ENCODE data around the gene ACAD10.
"Not testable (repeated sequence)": the region's sequence is repeated elsewhere in the genome, so short reads cannot be mapped to it uniquely, and the experiment has no call there.

The ACAD10 gene

DNA sequence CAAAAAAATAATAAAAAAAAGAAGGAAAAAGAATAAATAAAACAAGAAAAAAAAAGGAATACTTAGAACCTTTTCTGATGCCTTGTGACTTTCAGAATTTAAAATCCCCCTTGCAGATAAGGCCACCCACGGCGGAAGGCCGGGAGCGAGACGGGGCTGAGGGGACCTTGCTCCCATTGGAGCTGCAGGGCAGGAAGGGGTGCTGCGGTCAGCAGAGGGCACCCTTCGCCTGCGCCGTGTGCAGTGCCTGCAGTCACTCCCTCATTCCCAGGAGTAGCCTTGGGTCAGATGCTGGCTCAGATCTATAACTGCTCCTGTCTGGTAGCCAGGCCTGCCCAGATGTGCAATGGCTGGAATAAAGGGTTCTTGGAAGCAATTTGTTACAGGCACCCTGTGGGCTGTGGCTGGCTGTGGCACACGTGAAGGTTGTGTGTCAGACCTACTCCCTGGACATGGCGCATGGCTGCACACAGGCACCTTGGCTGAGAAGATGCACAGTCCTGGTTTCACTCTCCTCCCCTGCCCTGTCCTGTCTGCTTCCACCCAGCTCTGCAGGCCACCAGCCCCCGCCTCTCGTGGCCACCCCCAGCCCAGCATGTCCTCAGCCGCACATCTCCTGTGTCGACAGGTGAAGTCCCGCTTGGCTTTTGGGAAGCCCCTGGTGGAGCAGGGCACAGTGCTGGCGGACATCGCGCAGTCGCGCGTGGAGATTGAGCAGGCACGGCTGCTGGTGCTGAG lies 67.5 kb downstream of the ACAD10 start:
- DNase-seq (ENCODE audit: low read depth): no peak

DNA sequence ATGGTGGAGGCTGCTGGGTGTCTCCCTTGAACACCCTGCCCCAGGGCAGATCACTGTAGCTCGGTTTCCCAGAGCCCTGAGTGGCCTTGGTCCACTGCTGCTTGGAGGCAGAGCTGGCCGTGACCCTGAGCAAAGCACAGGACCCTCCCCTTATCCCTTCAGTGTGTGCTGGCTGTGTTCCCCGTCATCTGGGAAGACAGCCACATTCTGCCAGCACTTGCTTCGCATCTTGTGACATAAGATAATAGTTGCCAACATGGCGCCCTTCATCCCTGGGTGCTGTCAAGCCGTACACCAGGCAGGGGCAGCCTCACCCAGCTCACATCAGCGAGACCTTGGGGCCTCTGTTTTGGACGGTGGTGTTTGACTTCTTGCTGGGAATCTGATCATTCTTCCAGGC lies 68.8 kb downstream of the ACAD10 start:
- DNase-seq (ENCODE audit: low read depth): no peak

DNA sequence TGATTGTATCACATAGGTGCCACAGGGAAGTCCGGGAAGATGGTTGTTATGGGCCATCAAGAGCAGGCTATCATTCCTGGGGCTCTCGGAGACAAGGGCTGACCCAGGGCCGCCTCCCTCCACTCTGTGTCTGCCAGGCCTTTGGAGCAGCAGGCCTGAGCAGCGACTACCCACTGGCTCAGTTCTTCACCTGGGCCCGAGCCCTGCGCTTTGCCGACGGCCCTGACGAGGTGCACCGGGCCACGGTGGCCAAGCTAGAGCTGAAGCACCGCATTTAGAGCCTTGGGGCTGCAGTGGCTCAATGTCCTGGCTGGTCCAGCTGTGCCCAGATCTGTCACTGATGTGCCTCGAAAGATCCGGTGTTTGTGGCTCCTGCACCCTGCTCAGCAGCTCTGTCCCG lies 70.3 kb downstream of the ACAD10 start:
- no peak for DNase-seq (ENCODE audit: low read depth)

DNA sequence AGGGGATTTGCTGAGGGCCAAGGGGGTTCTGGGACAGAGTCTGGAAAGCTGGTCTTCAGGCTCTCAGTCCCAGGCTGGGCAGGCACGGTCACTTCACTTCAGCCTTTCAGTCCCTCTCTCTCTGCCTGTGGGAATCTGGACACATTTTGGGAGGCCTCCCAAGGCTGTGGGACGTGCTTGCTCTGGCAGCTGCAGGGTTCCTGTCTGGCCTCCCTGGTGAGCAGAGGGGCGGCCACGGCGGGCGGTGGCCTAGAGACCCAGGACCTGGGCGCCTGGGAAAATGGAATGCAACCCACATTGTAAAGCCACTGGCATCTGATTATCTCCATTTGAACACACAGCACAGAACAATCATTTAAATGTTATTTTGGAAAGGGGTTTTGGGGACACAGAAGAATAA lies 70.8 kb downstream of the ACAD10 start:
- DNase-seq (ENCODE audit: low read depth): no peak

DNA sequence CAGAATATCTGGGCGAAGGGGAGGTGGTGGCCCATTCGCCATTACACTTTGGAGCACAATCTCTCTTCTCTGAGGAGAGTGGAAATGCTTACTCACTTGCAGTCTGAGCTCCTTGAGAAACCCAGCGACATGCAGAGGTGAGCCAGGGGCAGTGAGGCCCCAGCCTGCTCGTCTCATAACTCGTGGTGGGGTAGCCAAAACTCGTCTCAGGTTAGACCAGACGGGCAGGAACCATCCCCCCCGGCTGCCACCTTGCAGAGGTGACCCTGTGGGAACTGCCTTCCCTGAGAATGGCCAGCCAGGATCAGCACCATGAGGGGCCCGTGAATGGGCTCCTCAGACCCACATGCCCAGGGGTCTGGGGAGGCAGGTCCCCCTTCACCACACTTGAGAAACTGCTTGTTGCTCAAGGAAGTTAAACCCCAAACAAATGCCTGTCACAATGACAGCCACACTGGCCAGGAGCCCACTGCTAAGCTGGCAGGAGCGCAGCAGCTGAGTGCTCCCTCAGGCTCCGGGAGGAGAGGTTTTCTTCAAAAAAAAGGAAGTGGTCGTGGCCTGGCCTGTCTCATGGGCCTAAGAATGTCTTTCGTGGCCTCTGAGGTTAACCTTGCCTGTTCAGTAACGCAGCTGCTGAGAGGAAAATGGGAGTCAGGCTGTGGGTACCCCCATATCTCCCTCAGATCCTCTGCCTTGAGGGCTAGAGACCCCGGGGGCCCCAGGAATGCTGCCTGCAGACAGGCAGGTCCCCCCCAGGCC lies 71.7 kb downstream of the ACAD10 start:
- DNase-seq (ENCODE audit: low read depth): no peak

DNA sequence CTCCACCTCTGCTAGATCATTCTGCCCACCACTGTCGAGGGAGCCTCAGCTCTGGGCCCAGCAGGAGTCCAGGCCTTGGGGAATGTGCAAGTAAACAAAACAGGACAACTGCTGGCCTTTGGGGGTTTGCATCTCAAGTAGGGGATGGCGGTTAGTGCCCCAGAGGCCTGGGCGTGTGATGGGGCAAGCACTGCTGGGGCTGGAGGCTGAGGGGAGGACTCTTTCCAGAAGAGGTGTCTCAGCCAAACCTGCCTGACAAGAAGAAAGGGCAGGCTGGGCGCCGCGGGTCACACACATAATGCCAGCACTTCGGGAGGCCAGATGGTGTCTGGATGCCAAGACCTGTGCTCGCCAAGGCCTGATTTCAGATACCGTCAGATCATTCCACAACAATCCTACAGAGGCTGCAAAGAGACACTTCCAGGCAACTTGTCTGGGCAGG lies 72.3 kb downstream of the ACAD10 start:
- DNase-seq (ENCODE audit: low read depth): no peak

DNA sequence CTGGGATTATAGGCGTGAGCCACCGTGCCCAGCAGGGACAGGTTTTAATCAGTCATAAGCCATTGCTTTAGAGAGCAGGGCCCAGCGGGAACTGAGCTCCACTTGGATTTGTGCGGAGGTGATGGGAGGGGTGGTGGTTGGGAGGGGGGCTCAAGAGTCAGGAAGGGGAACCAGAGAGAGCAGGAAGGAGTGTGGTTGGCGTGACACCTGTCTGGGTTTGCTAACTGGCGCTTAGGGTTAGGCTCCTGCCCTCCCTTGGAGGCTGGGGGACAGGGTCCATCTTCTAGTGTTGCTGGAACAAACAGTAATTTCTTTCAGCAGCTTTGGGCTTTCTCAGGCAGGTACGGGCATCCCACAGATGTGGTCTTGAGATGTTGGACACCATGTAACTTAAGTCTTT lies 73.4 kb downstream of the ACAD10 start:
- no peak for DNase-seq (ENCODE audit: low read depth)

DNA sequence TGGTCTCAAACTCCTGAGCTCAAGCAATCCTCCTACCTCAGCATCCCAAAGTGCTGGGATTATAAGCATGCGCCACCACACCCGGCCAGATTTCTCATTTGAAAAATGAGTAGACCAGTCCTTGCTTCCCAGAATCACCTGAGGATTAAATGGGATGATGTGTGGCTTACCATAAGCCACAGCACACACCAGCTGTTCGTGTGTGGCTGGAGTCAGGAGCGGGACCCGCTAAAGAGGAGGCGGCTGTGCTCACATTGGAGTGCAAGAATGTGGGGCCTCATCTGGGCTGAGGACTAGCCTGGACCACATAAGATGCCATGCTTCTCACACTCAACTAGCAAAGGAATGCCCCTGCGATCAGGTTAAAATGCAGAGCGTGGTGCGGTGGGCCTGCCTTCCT lies 74.1 kb downstream of the ACAD10 start:
- no peak for DNase-seq (ENCODE audit: low read depth)

DNA sequence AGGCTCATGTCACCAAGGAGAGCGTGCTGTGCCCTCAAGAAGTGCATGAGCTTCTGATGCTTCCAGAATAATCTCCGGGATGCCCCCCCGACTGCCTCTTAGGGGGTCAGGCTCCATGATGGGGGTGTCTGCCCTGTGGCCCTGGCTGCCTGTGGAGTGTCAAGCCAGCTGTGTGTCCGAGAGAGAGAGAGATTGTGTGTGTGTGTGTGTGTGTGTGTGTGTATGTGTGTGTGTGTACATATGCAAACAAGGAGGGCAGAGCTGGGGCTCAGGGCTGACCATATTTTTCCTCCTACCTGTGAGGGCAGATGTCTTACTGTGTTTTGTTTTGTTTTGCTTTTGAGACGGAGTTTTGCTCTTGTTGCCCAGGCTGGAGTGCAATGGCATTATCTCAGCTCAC lies 75.2 kb downstream of the ACAD10 start:
- no peak for DNase-seq (ENCODE audit: low read depth)

DNA sequence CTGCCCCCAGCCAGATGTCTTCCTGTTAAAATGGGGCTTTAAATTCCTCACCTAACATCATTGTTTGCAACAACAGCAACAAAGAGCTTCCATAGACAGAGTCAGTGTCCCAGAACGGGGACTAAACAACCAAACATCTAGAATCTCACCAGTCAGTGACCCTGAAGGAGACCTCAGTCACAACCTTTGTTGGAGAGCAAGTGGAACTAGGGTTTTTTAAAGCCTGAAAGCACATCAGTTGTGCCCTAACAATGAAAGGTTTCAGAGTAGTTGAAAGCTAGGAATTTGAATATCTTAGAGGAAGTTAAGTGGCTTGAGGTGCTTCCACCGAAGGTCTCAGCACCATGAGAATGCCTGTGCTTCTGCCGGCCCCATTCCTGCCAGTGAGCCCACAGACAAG lies 75.9 kb downstream of the ACAD10 start:
- DNase-seq (ENCODE audit: low read depth): no peak

DNA sequence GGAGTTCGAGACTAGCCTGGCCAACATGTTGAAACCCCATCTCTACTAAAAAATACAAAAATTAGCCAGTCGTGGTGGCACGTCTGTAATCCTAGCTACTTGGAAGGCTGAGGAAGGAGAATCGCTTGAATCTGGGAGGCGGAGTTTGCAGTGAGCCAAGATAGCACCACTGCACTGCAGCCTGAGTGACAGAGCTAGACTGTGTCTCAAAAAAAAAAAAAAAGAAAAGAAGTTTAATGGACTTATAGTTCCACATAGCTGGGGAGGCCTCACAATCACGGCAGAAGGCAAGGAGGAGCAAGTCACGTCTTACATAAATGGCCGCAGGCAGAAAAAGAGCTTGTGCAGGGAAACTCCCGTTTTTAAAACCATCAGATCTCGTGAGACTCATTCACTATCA lies 77.7 kb downstream of the ACAD10 start:
- DNase-seq (ENCODE audit: low read depth): not testable (repeated sequence)

DNA sequence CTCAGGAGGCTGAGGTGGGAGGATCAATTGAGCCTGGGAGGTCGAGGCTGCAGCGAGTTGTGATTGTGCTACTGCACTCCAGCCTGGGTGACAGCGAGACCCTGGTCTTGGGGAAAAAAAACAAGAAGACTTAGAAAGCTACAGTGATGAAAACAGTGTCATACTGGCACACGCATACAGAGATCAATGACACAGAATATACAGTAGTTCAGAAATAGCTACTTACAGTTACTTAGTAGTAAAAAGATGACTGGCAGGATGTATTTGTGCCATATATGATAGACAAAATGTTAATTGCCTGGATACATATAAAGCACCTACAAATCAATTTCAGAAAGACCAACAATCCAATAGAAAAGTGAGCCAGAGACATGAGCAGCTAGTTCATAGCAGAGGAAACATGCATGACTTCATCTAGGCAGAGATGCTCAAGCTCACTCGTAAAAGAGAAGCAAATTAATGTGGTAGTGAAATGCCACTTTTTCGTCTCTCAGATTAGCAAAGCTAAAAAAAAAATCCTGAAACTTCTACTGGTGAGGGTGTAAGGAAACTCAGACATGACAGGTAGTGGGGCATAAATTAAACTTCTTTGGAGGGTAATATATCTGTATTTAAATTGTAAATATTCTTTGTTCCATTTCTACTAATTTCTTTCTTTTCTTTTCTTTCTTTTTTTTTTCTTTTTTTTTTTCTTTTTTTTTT lies 78.4 kb downstream of the ACAD10 start:
- no peak for DNase-seq (ENCODE audit: low read depth)

DNA sequence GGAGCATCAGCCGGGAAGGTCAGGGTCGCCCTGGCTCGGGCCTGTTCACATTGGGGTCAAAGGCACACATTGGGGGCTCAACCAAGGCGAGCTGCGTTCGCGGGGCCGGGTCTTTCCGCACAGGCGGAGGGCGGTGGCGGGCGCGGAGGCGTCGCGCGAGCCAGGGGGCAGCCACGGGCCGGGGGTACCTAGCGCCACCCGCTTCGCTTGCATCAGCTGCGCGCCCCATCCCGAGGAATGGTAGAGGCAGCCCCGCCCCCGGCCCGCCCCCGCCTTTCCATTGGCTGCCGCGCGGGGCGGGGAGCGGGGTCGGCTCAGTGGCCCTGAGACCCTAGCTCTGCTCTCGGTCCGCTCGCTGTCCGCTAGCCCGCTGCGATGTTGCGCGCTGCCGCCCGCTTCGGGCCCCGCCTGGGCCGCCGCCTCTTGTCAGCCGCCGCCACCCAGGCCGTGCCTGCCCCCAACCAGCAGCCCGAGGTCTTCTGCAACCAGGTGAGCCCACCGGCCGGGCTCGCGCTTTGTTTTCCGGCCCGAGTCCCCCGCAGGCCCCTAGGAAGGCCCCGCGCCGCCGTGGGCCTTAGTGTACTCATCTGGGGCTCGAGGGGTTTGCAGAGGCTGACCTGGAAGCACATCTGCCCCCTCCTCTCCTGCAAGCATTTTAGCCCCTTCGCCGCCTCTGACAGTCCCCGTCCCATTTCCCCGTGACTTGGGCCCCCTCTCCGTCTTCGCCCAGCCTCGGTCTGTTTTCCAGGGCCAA lies 80.9 kb downstream of the ACAD10 start, which contains the start of gene ALDH2:
Gene ALDH2, plus strand, starts transcription at position 326 of the 754 bp plus-strand sequence. Its CDS starts 50 bp downstream, at position 376.
- peak; percentile 18 for DNase-seq (ENCODE audit: low read depth)

DNA sequence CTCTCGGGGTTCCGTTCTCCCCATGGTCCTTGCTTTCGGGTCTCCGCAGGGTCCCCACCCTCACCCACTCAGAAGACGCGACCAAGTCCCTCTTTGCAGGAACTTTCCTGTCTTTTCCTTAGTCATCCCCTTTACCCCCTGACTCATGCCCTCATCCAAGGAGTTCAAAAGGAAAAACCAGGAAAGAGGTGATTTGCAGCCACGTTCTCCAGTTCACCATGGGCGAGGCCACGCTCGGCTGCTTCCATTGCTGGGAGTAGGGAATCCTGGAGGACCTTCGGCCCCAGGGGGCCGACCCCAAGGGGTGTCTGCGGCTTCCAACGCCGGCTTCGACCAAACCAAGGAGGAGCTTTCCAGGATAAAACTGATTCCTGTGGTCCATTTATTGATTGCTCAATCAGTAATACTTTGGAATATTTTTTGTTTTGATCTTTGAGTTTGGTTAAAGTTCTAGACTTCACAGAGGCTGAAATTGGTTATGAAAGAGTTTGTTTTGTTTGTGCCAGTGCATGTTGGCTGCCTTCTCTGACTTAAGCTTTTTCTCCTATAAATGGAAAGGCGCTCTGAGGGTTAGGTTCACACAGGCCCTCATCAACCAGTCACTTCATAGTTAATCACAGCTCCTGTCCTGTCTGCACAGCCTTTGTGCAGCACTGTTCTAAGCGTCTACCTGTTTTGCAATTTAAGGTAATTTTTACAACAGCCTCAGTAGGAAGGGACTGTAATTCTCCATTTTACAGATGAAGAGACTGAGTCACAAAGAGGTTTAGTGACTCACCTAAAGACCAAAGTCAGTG lies 81.7 kb downstream of the ACAD10 start:
- DNase-seq (ENCODE audit: low read depth): no peak

DNA sequence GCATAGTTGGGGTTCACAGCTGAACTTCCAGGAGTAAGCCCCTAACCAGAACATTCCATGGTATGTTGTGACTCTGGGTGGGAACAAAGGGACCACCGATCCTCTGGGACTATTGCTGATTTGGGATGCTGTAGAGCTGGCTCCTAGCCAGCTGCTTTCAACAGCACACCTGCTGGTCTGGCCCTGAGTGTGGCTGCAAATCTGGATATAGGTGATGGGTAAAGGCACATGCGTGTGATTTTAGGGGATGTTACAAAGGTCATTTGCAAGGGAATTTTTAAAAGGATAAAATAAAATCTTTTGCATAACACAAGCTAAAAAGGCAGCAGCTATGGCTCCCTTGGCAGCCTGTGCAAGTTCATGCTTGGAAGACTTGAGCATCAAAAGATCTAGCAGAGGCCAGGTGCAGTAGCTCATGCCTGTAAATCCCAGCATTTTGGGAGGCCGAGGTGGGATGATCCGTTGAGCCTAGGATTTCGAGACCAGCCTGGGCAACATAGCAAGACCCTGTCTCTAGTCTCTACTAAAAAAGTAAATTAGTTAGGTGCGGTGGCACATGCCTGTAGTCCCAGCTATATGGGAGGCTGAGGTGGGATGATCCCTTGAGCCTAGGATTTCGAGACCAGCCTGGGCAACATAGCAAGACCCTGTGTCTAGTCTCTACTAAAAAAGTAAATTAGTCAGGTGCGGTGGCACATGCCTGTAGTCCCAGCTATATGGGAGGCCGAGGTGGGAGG lies 82.5 kb downstream of the ACAD10 start:
- no peak for DNase-seq (ENCODE audit: low read depth)

DNA sequence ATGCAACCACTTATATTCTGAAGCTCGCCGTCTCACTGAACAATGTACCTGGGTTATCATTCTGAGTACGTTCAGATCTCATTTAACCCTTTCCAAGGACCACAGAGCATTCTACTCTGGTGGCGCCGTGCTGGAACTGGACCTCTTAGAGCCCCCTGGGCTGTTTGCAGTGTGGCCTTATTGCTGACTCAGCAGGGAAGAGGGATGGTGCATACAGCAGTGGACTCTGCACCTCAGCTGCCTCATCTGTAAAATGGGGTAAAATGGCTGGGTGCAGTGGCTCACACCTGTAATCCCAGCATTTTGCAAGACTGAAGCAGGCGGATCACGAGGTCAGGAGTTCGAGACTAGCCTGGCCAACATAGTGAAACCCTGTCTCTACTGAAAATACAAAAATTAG lies 83.7 kb downstream of the ACAD10 start:
- DNase-seq (ENCODE audit: low read depth): no peak

DNA sequence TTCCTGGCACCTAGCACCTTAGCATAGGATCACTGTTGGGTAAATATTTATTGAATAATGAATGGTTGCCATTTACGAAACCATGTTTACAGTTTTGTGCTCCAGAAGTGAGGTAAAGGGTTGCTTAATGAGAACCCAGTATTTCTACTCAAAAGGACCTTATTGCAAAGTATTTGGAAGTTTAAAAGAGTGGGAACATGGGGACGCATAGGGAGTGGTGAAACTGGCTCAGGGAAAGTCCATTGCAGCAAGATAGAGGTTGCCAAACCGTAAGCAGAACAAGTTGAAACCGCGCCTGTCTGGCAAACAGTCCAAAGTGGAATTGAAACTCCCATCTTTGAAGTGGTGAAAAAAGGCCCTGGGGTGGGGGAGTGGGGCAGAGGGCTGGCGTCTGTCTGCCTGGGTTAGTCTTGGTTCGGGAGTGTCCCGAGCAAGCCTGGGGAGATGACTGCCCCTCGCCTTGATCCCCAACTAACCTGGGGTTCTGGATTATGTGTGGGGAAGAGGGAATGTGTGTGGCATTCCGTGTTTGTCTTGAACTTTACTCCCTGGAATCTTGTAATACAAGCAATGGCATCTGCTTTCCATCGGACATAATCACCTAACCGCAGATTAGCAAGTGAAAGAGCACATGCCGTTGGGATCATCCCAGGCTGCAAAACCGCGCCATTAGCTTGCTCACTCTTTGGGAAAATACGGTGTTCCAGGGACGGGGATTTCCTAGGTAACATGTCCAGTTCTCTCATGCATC lies 88.1 kb downstream of the ACAD10 start:
- no peak for DNase-seq (ENCODE audit: low read depth)

DNA sequence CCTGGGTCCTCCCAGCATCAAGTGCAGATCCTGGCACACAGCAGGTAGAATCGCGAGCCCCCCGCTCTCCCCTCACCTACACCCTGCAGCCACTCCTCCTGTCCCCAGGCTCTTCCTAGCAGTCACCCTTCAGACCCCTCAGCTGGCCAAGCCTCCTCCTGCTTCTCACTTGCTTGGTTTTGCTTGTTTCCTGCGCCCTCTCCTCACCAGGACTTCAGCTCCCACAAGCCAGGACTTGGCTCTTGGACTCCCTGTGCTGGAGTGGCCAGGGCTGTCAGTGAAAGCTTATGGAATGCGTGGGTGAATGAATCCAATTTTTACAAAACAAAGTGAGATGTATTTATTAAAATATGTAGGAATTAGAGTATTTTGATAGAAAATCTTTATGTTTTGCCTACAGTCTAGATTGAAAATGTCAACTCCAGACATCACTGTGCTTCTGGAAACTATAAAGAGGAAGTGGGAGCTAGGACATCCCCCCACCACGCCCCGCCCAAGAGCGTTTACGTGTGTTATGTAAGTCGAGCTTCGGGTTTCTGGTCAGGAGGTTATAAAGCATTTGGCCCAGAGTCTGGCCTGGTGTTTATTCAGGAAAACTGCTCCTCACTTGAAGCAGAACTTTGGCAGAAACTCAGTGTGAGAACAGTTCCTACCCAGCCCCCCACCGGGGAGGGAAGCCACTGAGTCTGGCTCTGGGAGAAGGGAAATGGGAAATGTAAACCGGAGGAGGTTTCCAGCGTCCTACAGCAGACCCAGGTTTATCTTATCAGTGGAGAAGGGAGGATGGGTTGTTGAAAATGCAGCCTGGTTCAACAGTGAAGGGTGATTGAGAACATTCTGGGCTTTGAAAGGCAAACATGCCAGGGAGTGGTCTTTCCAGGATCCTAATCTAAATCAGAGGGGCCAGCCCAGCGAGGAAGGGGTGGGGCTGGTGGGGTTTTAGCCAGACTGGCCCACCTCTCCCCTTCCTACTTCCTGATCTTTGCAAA lies 89.6 kb downstream of the ACAD10 start:
- DNase-seq (ENCODE audit: low read depth): no peak

Data from activated T-helper 9 cell treated with anti-CD3 and anti-CD28 coated beads, Interleukin-2, amount 50 U/mL, for 16 hours (primary cell).